Kidney capillary endothelial cell (primary cell): ENCODE results near the gene PAXIP1.
A peak's percentile ranks its signal among the peaks of the same experiment; 100 is the strongest.
"Not testable (repeated sequence)": the region's sequence is repeated elsewhere in the genome, so short reads cannot be mapped to it uniquely, and the experiment has no call there.

Source experiments
- DNase-seq: peaks from one replicate; pipeline ENCODE4 v3.0.0-alpha.2; 2018; ENCODE audit warnings: low spot score

The PAXIP1 gene

GRCh38 chr7:154942691-154943090, 60.2 kb downstream of the PAXIP1 start:
- no peak for DNase-seq

GRCh38 chr7:154937837-154938236, 65.1 kb downstream of the PAXIP1 start:
- DNase-seq: no peak

- DNase-seq: not testable (repeated sequence)
Observed at GRCh38 chr7:154934353-154934952, 68.5 kb downstream of the PAXIP1 start.

GRCh38 chr7:154931906-154932305, 71.0 kb downstream of the PAXIP1 start:
- DNase-seq: no peak

GRCh38 chr7:154929006-154929726, 73.8 kb downstream of the PAXIP1 start:
- no peak for DNase-seq

- peak; percentile 90 for DNase-seq
Observed at GRCh38 chr7:154928136-154929005, 74.6 kb downstream of the PAXIP1 start.

- peak; percentile 81 for DNase-seq
Observed at GRCh38 chr7:154927624-154928125, 75.2 kb downstream of the PAXIP1 start.

GRCh38 chr7:154922472-154922871, 80.5 kb downstream of the PAXIP1 start:
- DNase-seq: not testable (repeated sequence)

- no peak for DNase-seq
Observed at GRCh38 chr7:154919344-154920225, 83.3 kb downstream of the PAXIP1 start.

- no peak for DNase-seq
Observed at GRCh38 chr7:154918741-154919140, 84.2 kb downstream of the PAXIP1 start.

- DNase-seq: no peak
Observed at GRCh38 chr7:154918266-154918665, 84.7 kb downstream of the PAXIP1 start.

- no peak for DNase-seq
Observed at GRCh38 chr7:154917808-154918160, 85.1 kb downstream of the PAXIP1 start.

- DNase-seq: no peak
Observed at GRCh38 chr7:154916856-154917807, 85.8 kb downstream of the PAXIP1 start.

GRCh38 chr7:154916381-154916780, 86.5 kb downstream of the PAXIP1 start:
- DNase-seq: no peak

GRCh38 chr7:154915600-154915999, 87.3 kb downstream of the PAXIP1 start:
- DNase-seq: no peak

- DNase-seq: no peak
Observed at GRCh38 chr7:154914996-154915380, 87.9 kb downstream of the PAXIP1 start.

- DNase-seq: no peak
Observed at GRCh38 chr7:154914308-154914995, 88.5 kb downstream of the PAXIP1 start.

- DNase-seq: peak; percentile 70
Observed at GRCh38 chr7:154913638-154914307, 89.2 kb downstream of the PAXIP1 start.

- no peak for DNase-seq
Observed at GRCh38 chr7:154912871-154913637, 89.9 kb downstream of the PAXIP1 start.
